Tibial nerve (tissue), 4 donors: ENCODE data around the gene ATG5. TPM values are rescaled to one million over a fixed set of nuclear protein-coding genes. Genes with fewer than 3 reads are reported as not detected.

Source experiments
- DNase-seq, 2 donors: peaks; one replicate each; pipeline ENCODE4 v3.0.0-alpha.2; 2019; ENCODE audit warnings: low spot score in 2 of 2
- H3K27ac ChIP-seq, 4 donors: fragments of 200-600 bp; sonication (generic) in 3 of 4; one replicate each; pipeline ENCODE4 v1.5.1; 2017 to 2019; ENCODE audit warnings: mild to moderate bottlenecking in 1 of 4
- H3K27me3 ChIP-seq, 2 donors: fragments of 200-600 bp; sonication (generic) in 1 of 2; one replicate each; pipeline versions ENCODE4 v1.5.1 to v1.6.0; 2017 to 2019
- H3K36me3 ChIP-seq, 3 donors: fragments of 200-600 bp; sonication (generic); one replicate each; pipeline ENCODE4 v1.5.1; 2018 to 2019
- H3K4me1 ChIP-seq, 4 donors: fragments of 200-600 bp; sonication (generic) in 3 of 4; one replicate each; pipeline ENCODE4 v1.5.1; 2017 to 2019
- H3K4me3 ChIP-seq, 4 donors: fragments of 200-600 bp; sonication (generic) in 3 of 4; one replicate each; pipeline ENCODE4 v1.5.1; 2017 to 2019; ENCODE audit warnings: mild to moderate bottlenecking in 1 of 4, moderate library complexity in 1 of 4
- H3K9me3 ChIP-seq, 4 donors: fragments of 200-600 bp; sonication (generic) in 3 of 4; one replicate each; pipeline ENCODE4 v1.5.1; 2017 to 2019
- CTCF ChIP-seq, 5 experiments: fragments of 200-600 bp in 3 of 5; fragments of 450-650 bp in 2 of 5; sonication (generic) in 3 of 5; IDR thresholded peaks; one replicate each; pipeline ENCODE4 v1.5.1; 2016 to 2019; ENCODE audit warnings: antibody characterized with exemption in 5 of 5, mild to moderate bottlenecking in 3 of 5, moderate library complexity in 2 of 5
- EP300 ChIP-seq, 2 donors: sonication (generic); formaldehyde crosslinking; IDR thresholded peaks; one replicate each; pipeline ENCODE4 v1.6.1; 2017; ENCODE audit warnings: antibody characterized with exemption in 2 of 2, mild to moderate bottlenecking in 1 of 2
- POLR2A ChIP-seq, 2 donors: fragments of 450-650 bp; IDR thresholded peaks; one replicate each; pipeline ENCODE4 v1.6.1; 2017; ENCODE audit warnings: antibody characterized with exemption in 2 of 2, mild to moderate bottlenecking in 2 of 2, moderate library complexity in 2 of 2
- WGBS, 2 donors: methylation state at CpG; one replicate each; pipeline ENCODE4 v1.1.5; 2018; 5-methylcytosine and 5-hydroxymethylcytosine counted together
- total RNA-seq, 4 donors: library from RNA; depleted of rRNA; stranded (reverse); fragments of >200 nt; gene quantifications; one replicate each; pipeline ENCODE4 v1.1.0, GENCODE V29; 2016

ATG5 gene
- total RNA-seq, 4 donors from 2014 or later, result 25.5 to 39.1 (median 35.7) TPM

- Histone ChIP-seq H3K27ac (no peak overlapping the region), H3K36me3 (peaks cover 0 to 4% (median 0%) of the 10 kb centered on the region in 3 donors), H3K4me1 (no peaks in the 10 kb centered on the region), H3K9me3 (peaks cover 0 to 2% (median 0%) of the 10 kb centered on the region in 4 donors), H3K27me3 (no peaks in the 10 kb centered on the region), H3K4me3 (no peak overlapping the region)
- TF ChIP-seq EP300 (IDR thresholded peaks at IDR 0.05) (no peak), CTCF (IDR thresholded peaks at IDR 0.05) (no peak), POLR2A (IDR thresholded peaks at IDR 0.05) (no peak)
- no peak for DNase-seq
- 85 to 89% methylated on average over 2 of the region's 2 CpGs for WGBS, 2 donors
Observed at GRCh38 chr6:106226676-106227075, 98.9 kb downstream of the ATG5 start.

DNA sequence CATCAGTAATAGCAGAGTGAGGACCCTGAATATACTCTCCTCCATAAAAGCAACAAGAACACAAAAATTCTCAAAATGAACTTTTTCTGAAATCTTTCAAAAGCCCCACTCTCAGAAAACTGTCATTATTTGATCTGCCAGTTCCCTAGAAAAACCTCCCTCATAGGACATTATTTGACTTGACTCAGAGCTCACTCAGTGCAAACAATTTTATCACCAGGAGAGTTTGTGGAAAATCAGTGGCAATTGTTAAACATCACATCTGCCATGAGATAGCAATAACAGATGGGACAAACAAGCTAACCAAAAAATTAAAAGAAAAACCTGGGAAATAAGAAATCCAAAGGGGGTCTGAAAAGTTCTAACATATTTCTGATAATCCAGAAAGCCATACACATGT lies 100.0 kb downstream of the ATG5 start:
- peaks cover 0 to 4% (median 0%) of the 10 kb centered on the region in 3 donors for H3K36me3 ChIP-seq
- H3K4me1 ChIP-seq, result no peaks in the 10 kb centered on the region
- TF ChIP-seq EP300 (IDR thresholded peaks at IDR 0.05), result no peak
- TF ChIP-seq POLR2A (IDR thresholded peaks at IDR 0.05), result no peak
- TF ChIP-seq CTCF (IDR thresholded peaks at IDR 0.05), result no peak
- H3K27me3 ChIP-seq, result no peaks in the 10 kb centered on the region
- H3K9me3 ChIP-seq, result peaks cover 0 to 2% (median 0%) of the 10 kb centered on the region in 4 donors
- no peak for DNase-seq
- no peak overlapping the region for H3K4me3 ChIP-seq
- H3K27ac ChIP-seq, result no peak overlapping the region

- no peak overlapping the region for H3K27ac ChIP-seq
- no peak overlapping the region for H3K4me3 ChIP-seq
- peak in 1 of 2 donors; percentile 39 for DNase-seq
- 42 to 62% methylated on average over 2 of the region's 2 CpGs for WGBS, 2 donors
- H3K27me3 ChIP-seq, result no peaks in the 10 kb centered on the region
- H3K36me3 ChIP-seq, result peaks cover 0 to 4% (median 0%) of the 10 kb centered on the region in 3 donors
- no peaks in the 10 kb centered on the region for H3K4me1 ChIP-seq
- H3K9me3 ChIP-seq, result peaks cover 0 to 1% (median 0%) of the 10 kb centered on the region in 4 donors
- TF ChIP-seq CTCF (IDR thresholded peaks at IDR 0.05) (peak; percentile 35 to 72 (median 61)), POLR2A (IDR thresholded peaks at IDR 0.05) (no peak)
Observed at GRCh38 chr6:106223300-106223930, 102.1 kb downstream of the ATG5 start.

DNA sequence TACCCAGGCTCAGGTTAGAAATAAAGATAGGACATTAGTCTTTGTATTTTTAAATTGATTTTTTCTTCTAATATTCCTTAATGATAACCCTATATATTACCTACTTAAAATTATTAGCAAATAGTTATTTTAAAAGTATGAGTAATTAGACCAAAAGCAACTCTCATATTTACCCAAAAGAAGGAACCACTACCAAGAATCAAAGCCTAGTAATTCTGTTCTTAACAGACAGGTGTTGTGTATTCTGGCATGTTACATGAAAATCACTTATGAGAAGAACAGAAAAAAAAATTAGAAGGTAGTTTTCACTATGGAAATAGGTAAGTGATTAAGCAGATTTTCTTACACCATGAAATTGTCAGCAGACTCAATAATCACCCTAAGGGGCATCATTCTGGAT lies 105.1 kb downstream of the ATG5 start:
- H3K27me3 ChIP-seq, result no peaks in the 10 kb centered on the region
- H3K4me3 ChIP-seq, result no peak overlapping the region
- no peaks in the 10 kb centered on the region for H3K4me1 ChIP-seq
- no peak for TF ChIP-seq POLR2A (IDR thresholded peaks at IDR 0.05)
- no peak for TF ChIP-seq CTCF (IDR thresholded peaks at IDR 0.05)
- TF ChIP-seq EP300 (IDR thresholded peaks at IDR 0.05), result no peak
- no peak for DNase-seq
- no peaks in the 10 kb centered on the region for H3K36me3 ChIP-seq
- no peak overlapping the region for H3K27ac ChIP-seq
- no peaks in the 10 kb centered on the region for H3K9me3 ChIP-seq

DNA sequence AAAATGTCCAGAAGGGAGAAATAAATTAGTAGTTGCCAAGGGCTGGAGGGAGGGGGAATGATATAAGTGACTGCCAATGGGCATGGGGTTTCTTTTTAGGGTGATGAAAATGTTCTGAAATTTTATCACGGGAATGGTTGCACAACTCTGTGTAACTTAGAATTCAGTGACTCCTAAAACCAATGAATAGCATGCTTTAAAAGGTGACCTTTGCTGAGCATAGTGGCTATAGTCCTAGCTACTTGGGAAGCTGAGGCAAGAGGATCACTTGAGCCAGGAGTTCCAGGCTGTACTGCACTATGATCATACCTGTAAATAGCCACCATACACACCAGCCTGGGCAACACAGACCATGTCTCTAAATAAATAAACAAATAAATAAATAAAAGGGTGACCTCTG lies 109.0 kb downstream of the ATG5 start:
- WGBS, 2 donors, result 74 to 79% methylated on average over 1 of the region's 1 CpG
- H3K4me3 ChIP-seq, result no peak overlapping the region
- no peak for TF ChIP-seq POLR2A (IDR thresholded peaks at IDR 0.05)
- TF ChIP-seq CTCF (IDR thresholded peaks at IDR 0.05), result no peak
- no peak for TF ChIP-seq EP300 (IDR thresholded peaks at IDR 0.05)
- peaks cover 0 to under 1% (median 0%) of the 10 kb centered on the region in 3 donors for H3K36me3 ChIP-seq
- H3K4me1 ChIP-seq, result no peaks in the 10 kb centered on the region
- no peaks in the 10 kb centered on the region for H3K27me3 ChIP-seq
- no peaks in the 10 kb centered on the region for H3K9me3 ChIP-seq
- DNase-seq, result no peak
- no peak overlapping the region for H3K27ac ChIP-seq
